ENCODE results near the gene LDLRAD4. TPM values are rescaled to one million over a fixed set of nuclear protein-coding genes. Genes with fewer than 3 reads are reported as not detected.

Gene LDLRAD4
- total and polyA plus RNA-seq, 11 donors, result 10.4 to 44.0 (median 29.6) TPM

GRCh38 chr18:13446610-13447461 lies 228.3 kb downstream of the LDLRAD4 start:
- H3K4me3 ChIP-seq, result no peak overlapping the region
- H3K27me3 ChIP-seq, result no peaks in the 10 kb centered on the region
- TF ChIP-seq POLR2A (IDR thresholded peaks at IDR 0.05) (no peak), CTCF (IDR thresholded peaks at IDR 0.05) (no peak)
- no peaks in the 10 kb centered on the region for H3K36me3 ChIP-seq
- intact Hi-C loops (cut with DNase I), result loop anchor here in 1 of 10 donors (10.0 kb wide), 2 partner anchors 188 to 232 kb away; partner anchors contain the start of gene LDLRAD4
- ATAC-seq (no peak), DNase-seq (peak in 1 of 5 donors; percentile 48)
- H3K27ac ChIP-seq, result peak overlapping the region in 1 of 12 donors; percentile 12
- 77 to 86% (median 81%) methylated on average over 20 to 22 of the region's 22 CpGs for WGBS, 4 donors
- H3K4me1 ChIP-seq, result peaks cover 0 to 51% (median 19%) of the 10 kb centered on the region in 12 donors
- H3K9me3 ChIP-seq, result no peaks in the 10 kb centered on the region

GRCh38 chr18:13447621-13448334 lies 229.2 kb downstream of the LDLRAD4 start:
- WGBS, 4 donors, result 59 to 67% (median 63%) methylated on average over 22 of the region's 22 CpGs
- Histone ChIP-seq H3K36me3 (no peaks in the 10 kb centered on the region), H3K27me3 (no peaks in the 10 kb centered on the region), H3K4me1 (peaks cover 0 to 57% (median 27%) of the 10 kb centered on the region in 12 donors), H3K4me3 (peak overlapping the region in 2 of 12 donors; percentile 0 to 22), H3K9me3 (no peaks in the 10 kb centered on the region), H3K27ac (peak overlapping the region in 3 of 12 donors; percentile 12 to 51 (median 32))
- ATAC-seq, result peak in 3 of 4 donors; percentile 31 to 59 (median 39)
- no peak for TF ChIP-seq POLR2A (IDR thresholded peaks at IDR 0.05)
- no peak for TF ChIP-seq CTCF (IDR thresholded peaks at IDR 0.05)
- DNase-seq, result peak in 3 of 5 donors; percentile 49 to 63 (median 58)
- intact Hi-C loops (cut with DNase I), result loop anchor here in 1 of 10 donors (10.0 kb wide), 2 partner anchors 187 to 233 kb away; partner anchors contain the start of gene LDLRAD4

GRCh38 chr18:13448335-13448795 lies 229.8 kb downstream of the LDLRAD4 start:
- Histone ChIP-seq H3K27ac (no peak overlapping the region), H3K36me3 (no peaks in the 10 kb centered on the region), H3K4me1 (peaks cover 0 to 61% (median 33%) of the 10 kb centered on the region in 12 donors), H3K27me3 (no peaks in the 10 kb centered on the region), H3K4me3 (no peak overlapping the region), H3K9me3 (no peaks in the 10 kb centered on the region)
- no peak for ATAC-seq
- no peak for DNase-seq
- intact Hi-C loops (cut with DNase I), result loop anchor here in 1 of 10 donors (10.0 kb wide), 2 partner anchors 186 to 234 kb away; partner anchors contain the start of gene LDLRAD4
- WGBS, 4 donors, result 83 to 91% (median 87%) methylated on average over 19 of the region's 19 CpGs
- TF ChIP-seq POLR2A (IDR thresholded peaks at IDR 0.05) (no peak), CTCF (IDR thresholded peaks at IDR 0.05) (no peak)
